Ishikawa (cell line): ENCODE results near the gene HSD17B14.

Experiments used
- CEBPB ChIP-seq: IDR thresholded peaks from 2 replicates; pipeline ENCODE4 v1.6.1; 2012
- CREB1 ChIP-seq: IDR thresholded peaks from 2 replicates; pipeline ENCODE4 v1.6.1; 2012; ENCODE audit warnings: low read depth
- EGR1 ChIP-seq: IDR thresholded peaks from 2 replicates; pipeline ENCODE4 v1.6.1; 2012
- EP300 ChIP-seq: IDR thresholded peaks from 2 replicates; pipeline ENCODE4 v1.6.1; 2012; ENCODE audit warnings: borderline replicate concordance
- NFIC ChIP-seq: IDR thresholded peaks from 2 replicates; pipeline ENCODE4 v1.6.1; 2012
- RAD21 ChIP-seq: IDR thresholded peaks from 2 replicates; pipeline ENCODE4 v1.6.1; 2012; ENCODE audit warnings: low read depth
- TAF1 ChIP-seq: IDR thresholded peaks from 2 replicates; pipeline ENCODE4 v1.6.1; 2012; ENCODE audit warnings: low read depth, mild to moderate bottlenecking
- TEAD4 ChIP-seq: IDR thresholded peaks from 2 replicates; pipeline ENCODE4 v1.6.1; 2012
- YY1 ChIP-seq: IDR thresholded peaks from 2 replicates; pipeline ENCODE4 v1.6.1; 2012; ENCODE audit warnings: low read depth
- TF ChIP-seq, protein P1 (sequence below): IDR thresholded peaks from 2 replicates; pipeline ENCODE4 v1.6.1; 2012
- TF ChIP-seq, protein P2 (sequence below): IDR thresholded peaks from 2 replicates; pipeline ENCODE4 v1.6.1; 2012
- TF ChIP-seq, protein P3 (sequence below): IDR thresholded peaks from 2 replicates; pipeline ENCODE4 v1.6.1; 2012; ENCODE audit warnings: low read depth, mild to moderate bottlenecking

DNA sequence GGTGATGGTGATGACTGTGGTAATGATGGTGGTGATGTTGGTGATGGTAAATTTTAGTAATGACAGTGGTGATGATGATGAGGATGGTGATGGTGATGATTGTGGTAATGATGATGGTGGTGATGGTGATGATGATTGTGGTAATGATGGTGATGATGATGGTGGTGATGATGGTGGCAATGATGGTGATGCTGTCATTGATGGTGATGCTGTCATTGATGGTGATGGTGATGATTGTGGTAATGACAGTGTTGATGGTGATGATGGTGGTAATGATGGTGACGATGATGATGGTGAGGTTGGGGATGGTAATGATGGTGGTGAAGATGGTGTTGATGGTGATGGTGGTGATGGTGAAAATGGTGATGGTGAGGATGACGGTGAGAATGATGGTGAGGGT is 13.8 kb downstream of the HSD17B14 start:
- TF ChIP-seq, protein P1, sequence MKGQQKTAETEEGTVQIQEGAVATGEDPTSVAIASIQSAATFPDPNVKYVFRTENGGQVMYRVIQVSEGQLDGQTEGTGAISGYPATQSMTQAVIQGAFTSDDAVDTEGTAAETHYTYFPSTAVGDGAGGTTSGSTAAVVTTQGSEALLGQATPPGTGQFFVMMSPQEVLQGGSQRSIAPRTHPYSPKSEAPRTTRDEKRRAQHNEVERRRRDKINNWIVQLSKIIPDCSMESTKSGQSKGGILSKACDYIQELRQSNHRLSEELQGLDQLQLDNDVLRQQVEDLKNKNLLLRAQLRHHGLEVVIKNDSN, result no peak
- no peak for TF ChIP-seq CEBPB
- no peak for TF ChIP-seq CREB1
- no peak for TF ChIP-seq NFIC
- no peak for TF ChIP-seq EGR1
- no peak for TF ChIP-seq YY1
- TF ChIP-seq, protein P2, sequence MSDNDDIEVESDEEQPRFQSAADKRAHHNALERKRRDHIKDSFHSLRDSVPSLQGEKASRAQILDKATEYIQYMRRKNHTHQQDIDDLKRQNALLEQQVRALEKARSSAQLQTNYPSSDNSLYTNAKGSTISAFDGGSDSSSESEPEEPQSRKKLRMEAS, result no peak
- no peak for TF ChIP-seq EP300
- TF ChIP-seq RAD21, result no peak
- TF ChIP-seq TAF1, result no peak
- TF ChIP-seq, protein P3, sequence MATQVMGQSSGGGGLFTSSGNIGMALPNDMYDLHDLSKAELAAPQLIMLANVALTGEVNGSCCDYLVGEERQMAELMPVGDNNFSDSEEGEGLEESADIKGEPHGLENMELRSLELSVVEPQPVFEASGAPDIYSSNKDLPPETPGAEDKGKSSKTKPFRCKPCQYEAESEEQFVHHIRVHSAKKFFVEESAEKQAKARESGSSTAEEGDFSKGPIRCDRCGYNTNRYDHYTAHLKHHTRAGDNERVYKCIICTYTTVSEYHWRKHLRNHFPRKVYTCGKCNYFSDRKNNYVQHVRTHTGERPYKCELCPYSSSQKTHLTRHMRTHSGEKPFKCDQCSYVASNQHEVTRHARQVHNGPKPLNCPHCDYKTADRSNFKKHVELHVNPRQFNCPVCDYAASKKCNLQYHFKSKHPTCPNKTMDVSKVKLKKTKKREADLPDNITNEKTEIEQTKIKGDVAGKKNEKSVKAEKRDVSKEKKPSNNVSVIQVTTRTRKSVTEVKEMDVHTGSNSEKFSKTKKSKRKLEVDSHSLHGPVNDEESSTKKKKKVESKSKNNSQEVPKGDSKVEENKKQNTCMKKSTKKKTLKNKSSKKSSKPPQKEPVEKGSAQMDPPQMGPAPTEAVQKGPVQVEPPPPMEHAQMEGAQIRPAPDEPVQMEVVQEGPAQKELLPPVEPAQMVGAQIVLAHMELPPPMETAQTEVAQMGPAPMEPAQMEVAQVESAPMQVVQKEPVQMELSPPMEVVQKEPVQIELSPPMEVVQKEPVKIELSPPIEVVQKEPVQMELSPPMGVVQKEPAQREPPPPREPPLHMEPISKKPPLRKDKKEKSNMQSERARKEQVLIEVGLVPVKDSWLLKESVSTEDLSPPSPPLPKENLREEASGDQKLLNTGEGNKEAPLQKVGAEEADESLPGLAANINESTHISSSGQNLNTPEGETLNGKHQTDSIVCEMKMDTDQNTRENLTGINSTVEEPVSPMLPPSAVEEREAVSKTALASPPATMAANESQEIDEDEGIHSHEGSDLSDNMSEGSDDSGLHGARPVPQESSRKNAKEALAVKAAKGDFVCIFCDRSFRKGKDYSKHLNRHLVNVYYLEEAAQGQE, result no peak
- TF ChIP-seq TEAD4, result no peak
